Right ventricle myocardium inferior (tissue), 1 donor: Measurements from ENCODE around the gene ATE1. TPM values are rescaled to one million over a fixed set of nuclear protein-coding genes. Genes with fewer than 3 reads are reported as not detected.
"Not testable (repeated sequence)": the region's sequence is repeated elsewhere in the genome, so short reads cannot be mapped to it uniquely, and the experiment has no call there.

Experiments
- ATAC-seq: fragments of 200-7000 bp; cut with Tn5 transposase; one replicate; pipeline ENCODE4 v1.9.1; 2020; ENCODE audit warnings: mild to moderate bottlenecking, moderate library complexity
- DNase-seq: peaks from one replicate; pipeline ENCODE4 v3.0.0; 2021; ENCODE audit errors: missing footprints
- intact Hi-C: fragments of 100-400 bp; cut with DNase I; formaldehyde crosslinking; loops from one replicate; pipeline ENCODE4 v1.11.0; 2022
- total RNA-seq: library from RNA; stranded (reverse); fragmentation: NEBNext Ultra II Directional; extraction: Animal tissue kit (Norgen Biotek cat#: 25700); gene quantifications from one replicate; pipeline ENCODE4 v1.2.1, GENCODE V29; 2021
- donor health status: DM: no; HTN: yes; CAD: no; lungs with severe emphysema.

The ATE1 gene
- total RNA-seq, 1 donor from 2014 or later, result 31.5 TPM

DNA sequence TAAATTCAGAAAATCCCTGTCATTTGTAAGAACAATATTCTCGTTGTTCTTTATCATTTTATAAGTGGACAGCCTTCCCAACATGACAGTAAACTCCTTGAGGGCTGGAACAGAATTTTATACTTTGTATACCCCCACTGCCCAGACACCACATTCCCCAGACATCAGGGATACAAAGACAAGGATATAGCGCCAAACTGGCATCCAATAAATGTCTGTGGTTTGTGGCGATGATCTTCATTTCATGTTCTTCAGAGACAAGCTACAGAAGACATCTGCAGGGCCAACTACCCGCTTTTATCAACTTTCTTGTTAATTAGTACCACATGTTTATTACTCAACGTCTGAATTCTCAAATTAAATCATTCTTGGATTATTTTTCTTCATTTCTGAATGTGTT is 155.9 kb downstream of the ATE1 start:
- ATAC-seq (no peak), DNase-seq (no peak)
- intact Hi-C loops, result no loop called here

DNA sequence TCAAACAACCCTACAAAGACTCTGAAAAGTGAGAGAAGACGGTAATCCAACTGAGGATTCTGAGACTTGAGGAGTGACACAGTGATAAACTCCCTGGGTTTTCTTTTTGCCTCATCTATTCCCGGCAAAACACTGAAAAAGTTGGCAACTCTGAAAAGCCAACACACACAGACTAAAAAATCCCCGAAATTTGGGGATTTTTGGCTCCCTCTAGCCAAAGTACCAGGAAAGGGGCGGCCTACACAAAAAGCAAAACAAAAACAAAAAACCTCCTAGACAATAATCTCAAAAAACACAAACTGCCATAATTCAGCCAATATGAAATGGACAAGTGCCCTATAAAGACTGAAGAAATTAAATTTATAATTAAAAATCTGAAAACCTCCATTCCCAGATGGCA is 161.4 kb downstream of the ATE1 start:
- DNase-seq (no peak), ATAC-seq (no peak)
- intact Hi-C loops, result no loop called here

DNA sequence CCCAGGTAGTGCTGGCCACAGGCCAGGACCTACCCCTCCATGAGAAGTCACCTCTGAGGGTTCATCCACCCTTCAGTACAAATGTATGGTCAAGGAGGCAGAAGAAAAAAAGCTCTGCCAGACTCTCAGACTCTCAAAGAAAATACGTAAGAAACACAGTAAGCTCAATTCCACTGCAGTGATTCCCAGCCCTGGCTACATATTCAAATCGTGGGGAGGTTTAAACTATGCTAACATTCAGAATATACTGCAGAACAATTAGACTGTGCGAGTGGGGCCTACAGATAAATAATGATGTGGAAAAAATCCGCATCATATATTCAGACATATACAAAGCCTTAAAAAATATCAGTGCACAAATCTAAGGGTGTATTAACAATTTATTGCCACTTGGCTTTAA is 162.6 kb downstream of the ATE1 start:
- ATAC-seq (no peak), DNase-seq (no peak)
- intact Hi-C loops, result no loop called here

DNA sequence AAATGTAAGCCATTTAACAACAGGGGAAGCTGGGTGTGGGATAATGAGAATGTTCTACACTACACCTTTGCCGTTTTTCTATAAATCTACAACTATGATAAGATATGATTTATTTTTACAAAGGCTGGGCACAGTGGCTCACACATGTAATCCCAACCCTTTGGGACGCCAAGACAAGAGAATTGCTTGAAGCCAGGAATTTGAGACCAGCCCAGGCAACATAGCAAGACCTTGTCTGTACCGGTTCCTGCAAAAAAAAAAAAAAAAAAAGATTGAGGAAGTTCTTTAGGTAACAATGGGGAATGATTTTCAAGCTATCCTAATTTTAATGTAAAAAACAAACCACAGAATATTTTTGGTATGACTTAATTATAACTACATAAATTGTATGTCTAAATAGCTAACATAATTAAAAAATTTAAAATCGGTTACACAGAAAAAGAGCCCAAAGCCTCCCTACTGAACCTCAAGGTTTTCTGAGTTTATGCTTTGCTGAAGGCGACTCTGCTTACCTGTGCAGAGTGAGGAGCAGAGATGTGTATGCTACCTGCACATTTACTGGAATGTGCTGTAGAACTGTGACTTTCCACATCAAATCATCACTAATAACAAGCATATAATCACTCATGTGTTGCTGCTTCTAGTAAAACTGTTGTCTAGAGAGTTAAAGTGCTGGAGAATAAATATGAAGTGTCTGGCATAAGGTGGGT is 163.4 kb downstream of the ATE1 start:
- intact Hi-C loops, result no loop called here
- DNase-seq (no peak), ATAC-seq (no peak)

DNA sequence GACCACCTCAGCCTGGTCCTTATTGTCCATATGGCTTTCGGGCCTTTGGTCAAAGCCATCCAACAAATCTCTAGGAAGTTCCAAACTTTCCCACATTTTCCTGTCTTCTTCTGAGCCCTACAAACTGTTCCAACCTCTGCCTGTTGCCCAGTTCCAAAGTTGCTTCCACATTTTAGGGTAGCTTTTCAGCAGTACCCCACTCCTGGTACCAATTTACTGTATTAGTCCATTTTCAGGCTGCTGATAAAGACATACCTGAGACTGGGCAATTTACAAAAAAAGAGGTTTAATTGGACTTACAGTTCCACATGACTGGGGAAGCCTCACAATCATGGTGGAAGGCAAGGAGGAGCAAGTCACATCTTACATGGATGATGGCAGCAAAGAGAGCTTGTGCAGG is 170.6 kb downstream of the ATE1 start:
- intact Hi-C loops, ATAC-seq, DNase-seq: not testable (repeated sequence)

DNA sequence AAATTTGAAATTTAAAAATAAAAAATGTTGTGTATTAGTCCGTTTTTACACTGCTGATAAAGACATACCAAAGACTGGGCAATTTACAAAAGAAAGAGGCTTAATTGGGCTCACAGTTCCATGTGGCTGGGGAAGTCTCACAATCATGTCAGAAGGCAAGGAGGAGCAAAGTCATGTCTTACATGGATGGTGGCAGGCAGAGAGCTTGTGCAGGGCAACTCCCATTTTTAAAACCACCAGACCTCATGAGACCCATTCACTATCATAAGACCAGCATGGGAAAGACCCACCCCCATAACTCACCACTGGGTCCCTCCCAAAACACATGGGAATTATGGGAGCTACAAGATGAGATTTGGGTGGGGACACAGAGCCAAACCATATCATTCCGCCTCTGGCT is 172.3 kb downstream of the ATE1 start:
- intact Hi-C loops, DNase-seq, ATAC-seq: not testable (repeated sequence)

DNA sequence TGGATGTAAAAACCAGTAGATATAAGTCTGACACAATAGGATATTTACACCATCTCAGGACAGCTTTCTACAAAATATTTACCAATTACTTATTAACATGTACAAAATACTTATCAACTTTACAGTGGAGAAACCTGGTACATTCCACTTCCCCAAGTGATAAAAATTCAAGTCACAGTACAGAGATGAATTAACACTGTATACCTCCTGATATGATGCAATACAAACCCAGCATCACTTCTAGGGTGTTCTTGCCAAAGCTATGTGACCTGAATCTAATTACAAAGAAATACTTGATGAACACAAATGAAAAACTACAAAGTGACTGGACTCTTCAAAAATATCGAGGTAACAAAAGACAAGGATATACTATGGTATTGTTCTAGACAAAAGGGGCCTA is 173.2 kb downstream of the ATE1 start:
- intact Hi-C loops, result no loop called here
- ATAC-seq (no peak), DNase-seq (no peak)

DNA sequence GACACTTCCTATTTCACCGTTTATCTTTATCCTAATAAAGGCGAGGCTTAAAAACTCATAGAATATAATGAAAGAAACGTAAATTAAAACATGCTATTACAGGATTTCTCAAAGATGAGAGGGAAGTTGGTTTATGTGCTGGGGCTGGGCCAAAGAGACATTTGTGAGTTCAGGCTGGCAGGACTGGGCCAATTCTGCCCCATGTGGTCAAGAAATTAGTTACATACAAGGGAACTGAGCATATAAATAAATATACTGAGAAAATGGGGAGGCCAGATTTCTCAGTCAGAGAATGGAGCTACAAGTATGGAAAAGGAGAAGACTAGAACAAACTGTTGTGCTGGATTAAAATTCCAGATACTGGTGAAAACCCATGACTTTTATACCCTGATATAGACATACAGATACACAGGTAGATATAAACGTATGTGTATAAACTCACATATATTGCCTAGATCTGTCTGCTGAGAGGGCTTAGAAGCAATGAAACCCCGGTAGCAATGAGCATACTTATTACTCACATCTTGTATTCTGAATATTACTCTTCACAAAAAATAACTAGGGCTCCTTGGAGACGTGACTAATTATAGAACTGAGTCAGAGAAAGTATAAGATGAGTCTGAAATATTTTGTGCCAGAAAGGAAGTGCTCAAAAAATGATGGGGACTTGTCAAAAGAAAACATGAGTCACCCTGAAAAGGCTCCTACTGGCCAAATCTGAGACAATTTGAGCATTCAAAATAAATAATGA is 173.9 kb downstream of the ATE1 start:
- DNase-seq, result no peak
- ATAC-seq, result no peak
- intact Hi-C loops, result no loop called here

DNA sequence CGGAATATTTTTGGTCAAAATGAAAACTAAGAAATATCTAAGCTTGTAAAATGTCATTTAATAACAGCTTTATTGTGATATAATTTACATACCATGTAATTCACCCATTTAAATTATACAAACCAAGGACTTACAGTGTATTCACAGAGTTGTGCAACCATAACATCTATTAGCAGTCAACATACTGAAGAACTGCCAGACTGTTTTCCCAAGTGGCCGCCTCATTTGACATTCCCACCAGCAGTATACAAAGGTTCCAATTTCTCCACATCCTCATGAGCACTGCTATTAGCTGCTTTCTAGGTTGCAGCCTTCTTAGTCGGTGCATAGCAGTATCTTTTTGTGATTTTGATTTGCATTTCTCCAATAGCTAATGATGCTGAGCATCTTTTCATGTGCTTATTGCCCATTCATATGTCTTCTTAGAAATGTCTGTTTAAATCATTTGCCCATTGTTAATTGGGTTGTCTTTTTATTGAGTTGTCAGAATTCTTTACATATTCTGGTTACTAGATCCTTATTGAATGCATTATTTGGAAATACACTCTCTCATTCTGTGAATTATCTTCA is 176.6 kb downstream of the ATE1 start:
- intact Hi-C loops, result no loop called here
- ATAC-seq, result no peak

DNA sequence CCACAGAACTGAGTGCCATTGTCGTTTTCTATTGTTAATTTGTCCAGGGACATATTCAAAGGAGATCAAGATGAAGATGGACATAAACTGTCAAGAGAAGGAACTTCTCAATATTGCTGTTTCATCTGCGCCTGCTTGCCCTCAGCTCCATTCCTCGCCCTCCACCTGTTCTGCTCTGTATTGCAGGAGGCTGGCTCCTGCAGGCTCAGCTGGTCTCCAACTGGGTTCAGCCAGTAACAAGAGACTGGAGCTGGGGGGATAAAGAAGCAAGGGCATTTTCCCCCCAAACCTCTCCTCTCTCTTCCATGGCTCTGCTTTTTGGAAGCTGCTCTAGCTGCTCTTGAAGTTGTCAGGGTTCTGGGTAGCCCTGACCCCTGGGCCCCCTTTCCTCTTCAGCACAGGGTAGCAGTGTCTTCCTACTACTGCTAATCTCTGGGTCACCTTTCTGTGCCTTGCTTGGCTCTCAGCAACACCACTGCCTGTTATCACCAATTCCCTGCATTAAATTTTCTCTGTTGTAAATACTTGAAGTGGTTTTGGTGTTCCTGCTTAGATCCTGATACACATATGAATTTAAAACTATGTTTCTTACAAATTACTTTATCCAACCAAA is 180.6 kb downstream of the ATE1 start:
- intact Hi-C loops, result no loop called here
- ATAC-seq (no peak), DNase-seq (no peak)

More for the DNA sequence above, 176.6 kb downstream of the ATE1 start:
- DNase-seq, result no peak

DNA sequence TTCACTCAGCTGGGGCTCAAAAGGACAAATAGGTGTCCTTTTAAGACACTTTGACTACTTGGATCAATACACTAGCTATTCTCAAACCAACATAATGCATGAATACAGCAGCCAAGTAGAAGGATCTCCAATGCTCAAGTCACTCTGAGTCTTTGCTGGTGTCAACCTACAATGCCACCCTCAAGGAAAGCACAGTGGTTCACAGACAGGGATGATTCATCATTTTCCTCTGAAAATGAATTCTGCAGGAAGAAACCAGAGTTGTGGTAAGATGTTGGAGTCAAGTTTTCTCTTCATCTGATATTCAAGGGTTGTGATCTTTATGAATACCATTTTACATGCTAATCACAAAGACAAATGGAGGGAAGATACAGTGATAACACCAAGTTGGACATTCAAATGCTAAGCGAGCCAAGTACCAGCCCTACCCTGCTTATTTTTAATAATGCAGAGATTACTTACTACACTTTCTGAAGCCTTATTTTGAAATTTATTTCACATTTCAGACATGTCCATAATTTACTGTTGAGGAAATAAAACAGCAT is 186.5 kb downstream of the ATE1 start:
- ATAC-seq (no peak), DNase-seq (no peak)
- intact Hi-C loops, result no loop called here

DNA sequence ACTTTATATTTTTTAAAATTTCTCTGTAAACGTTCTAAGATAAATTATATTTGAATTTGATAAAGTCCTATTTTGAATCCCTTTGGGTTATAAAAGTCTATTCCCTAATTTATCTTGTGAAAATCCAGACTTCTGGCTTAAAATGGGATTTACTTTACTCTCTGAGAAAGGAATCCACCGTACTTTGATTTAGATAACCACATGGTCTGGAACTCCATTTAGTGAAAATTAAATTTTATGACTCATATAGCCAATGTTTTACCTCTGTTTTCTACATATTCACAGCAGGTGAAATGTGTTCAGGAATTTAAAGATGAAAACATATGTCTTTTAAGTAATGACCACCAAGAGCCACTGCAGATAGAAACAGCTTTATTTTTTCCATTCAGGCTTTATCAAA is 187.8 kb downstream of the ATE1 start:
- ATAC-seq, result no peak
- intact Hi-C loops, result no loop called here
- no peak for DNase-seq

DNA sequence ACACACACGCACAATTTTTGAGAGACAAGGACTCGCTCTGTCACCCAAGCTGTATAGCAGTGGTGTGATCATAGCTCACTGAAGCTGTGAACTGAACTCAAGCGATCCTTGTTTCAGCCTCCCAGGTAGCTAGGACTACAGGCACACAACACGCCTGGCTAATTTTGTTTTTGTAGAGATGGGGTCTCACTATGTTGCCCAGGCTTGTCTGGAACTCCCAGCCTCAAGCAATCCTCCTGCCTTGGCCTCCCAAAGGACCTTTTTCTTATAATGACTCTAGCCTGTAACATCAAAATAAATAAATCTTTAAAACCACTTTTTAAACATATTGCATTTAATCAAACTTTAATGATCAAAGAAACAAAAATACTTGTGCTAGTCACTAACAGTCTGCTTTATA is 188.7 kb downstream of the ATE1 start:
- intact Hi-C loops, result loop anchor here (10.0 kb wide), 1 partner anchor 134 kb away; no protein-coding TSS in a partner anchor
- DNase-seq, result no peak
- ATAC-seq, result no peak

DNA sequence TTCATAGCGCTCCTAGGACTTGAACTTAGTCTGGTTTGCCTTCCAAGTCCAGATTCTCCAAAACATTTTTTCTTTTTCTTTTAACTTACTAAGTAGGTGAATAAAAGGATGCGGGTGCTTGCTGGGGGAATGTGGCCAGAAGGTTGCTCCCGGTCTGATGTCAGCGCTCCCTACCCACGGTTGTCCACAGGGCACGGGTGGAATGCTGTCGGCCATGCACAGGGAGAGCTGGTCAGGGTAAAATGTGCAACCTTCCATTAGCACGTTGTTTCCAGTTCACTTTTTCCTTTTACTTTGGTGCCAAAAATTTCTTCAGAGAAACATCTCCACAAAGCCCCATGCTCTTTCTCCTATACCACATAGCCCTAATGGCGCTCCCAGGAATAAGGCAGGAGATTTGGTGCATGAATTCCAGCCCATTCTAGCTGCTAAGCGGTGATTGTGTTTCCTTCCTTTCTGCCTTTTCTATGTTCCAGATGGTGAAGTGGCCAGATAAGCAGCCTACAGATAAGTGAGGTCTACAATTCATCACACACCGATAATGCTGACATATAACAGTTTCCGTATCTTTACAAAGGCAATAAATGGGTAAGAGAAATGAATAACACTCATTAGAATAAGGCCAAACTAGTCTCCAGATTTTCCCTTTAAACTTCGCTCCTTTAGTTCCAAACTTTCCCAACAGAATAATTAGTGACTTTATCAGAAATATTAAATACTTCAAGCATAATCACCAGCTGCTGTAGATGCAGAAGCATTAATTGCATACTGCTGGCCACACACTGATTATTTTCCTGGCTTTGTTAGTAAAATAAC is 191.3 kb downstream of the ATE1 start:
- DNase-seq, result no peak
- intact Hi-C loops, result loop anchor here (10.0 kb wide), 1 partner anchor 132 kb away; no protein-coding TSS in a partner anchor
- no peak for ATAC-seq

DNA sequence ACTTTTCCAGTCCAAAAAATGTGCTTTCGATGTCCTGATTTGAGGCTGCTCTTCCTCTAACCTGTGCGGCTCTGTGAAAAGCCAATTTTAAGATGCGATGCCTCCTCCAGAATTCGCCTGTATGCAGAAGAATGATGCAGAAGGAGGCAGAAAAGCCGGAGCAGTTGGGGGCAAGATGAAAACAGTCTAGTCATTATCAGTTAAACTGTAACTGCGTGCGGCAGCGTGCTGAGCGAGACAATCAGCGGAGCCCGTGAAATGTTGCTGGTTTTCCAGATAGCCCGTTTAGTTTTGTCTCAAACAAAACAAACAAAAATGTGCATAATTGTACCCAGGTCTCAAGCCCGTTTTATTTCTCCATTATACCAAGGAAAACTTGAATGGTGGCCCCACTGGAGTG is 192.6 kb downstream of the ATE1 start:
- DNase-seq, result no peak
- intact Hi-C loops, result loop anchor here (10.0 kb wide), 1 partner anchor 130 kb away; no protein-coding TSS in a partner anchor
- ATAC-seq, result no peak

DNA sequence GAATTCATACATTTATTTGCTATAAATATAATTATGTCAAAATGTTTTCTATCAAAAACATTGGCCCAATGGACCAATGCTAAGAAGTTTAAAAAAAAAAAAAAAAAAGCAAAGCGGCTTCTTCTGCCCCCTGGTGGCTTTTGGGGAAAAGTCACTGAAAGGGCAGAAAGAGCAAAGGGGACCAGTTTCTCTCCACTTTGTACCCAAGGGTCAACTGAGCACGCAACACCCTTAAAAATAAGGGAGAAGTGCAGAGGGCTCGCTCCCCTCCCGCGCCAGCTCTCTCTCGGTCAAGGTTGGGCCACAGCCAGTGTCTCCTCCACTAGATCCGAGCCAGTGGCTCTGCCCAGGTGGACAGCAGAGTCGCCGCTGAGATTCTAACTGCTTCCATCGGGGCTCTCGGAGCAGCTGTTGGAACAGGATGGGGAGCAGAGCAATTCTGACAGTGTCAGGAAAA is 193.2 kb downstream of the ATE1 start:
- ATAC-seq (no peak), DNase-seq (no peak)
- intact Hi-C loops, result loop anchor here (1.0 to 10.0 kb wide), 2 partner anchors 130 to 785 kb away; no protein-coding TSS in a partner anchor

DNA sequence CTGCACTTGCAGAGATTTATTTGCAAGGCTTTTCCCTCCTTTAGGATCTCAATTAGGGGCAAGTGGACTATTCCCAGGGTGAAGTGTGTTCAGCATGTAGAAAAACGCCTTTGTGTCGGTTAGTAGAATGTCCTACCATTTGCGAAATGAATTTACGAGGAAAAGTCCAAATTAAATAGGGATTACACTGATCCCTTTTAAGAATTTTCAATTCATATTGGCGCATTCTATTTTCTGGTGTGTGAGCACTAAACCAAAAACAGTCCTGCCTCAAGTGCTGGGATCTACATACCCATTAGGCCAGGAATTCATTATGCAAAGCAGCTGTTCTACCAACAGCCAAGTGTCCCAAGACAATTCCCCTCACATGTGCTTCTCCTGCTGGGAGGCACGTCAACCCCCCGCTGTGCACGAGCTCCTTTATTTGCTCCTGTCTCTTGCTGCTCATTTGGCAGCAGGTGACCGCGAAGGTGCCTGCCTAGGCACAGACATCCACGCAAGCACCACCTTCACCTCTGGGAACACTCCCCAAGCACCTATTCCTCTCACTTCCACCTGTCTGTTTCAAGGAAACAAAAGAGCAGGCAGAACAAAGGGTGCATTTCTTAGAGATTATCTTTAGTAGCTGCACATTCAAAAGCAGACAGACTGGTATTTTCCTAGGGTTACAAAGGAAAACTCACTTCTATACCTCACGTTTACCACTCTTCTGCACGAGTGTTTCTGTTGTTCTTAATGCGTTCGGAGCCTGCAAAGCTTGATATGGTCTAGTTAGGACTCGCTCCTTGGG is 195.0 kb downstream of the ATE1 start:
- intact Hi-C loops, result loop anchor here (10.0 kb wide), 1 partner anchor 128 kb away; no protein-coding TSS in a partner anchor
- DNase-seq (no peak), ATAC-seq (no peak)
